GM12865 (cell line): Measurements from ENCODE around the gene PIK3C3.

Experiments used
- DNase-seq: peaks from one replicate; pipeline ENCODE4 v3.0.0; 2010; ENCODE audit warnings: low read depth
- H3K4me3 ChIP-seq: 2 replicates; pipeline ENCODE4 v1.5.1; 2011; ENCODE audit warnings: mild to moderate bottlenecking, low read depth, low read length, control low read depth
- CTCF ChIP-seq: IDR thresholded peaks from 2 replicates; pipeline ENCODE4 v1.5.1; 2011; ENCODE audit warnings: low read length, control low read depth, low read depth, inconsistent platforms; ENCODE audit not compliant: insufficient read depth; ENCODE audit errors: missing control alignments

The PIK3C3 gene

GRCh38 chr18:41973983-41974382 lies 18.9 kb downstream of the PIK3C3 start:
- TF ChIP-seq CTCF: no peak
- no peak overlapping the region for H3K4me3 ChIP-seq
- no peak for DNase-seq

- no peak for DNase-seq
- TF ChIP-seq CTCF: no peak
Measured at GRCh38 chr18:41974796-41975201, 19.8 kb downstream of the PIK3C3 start.

GRCh38 chr18:41975284-41975683 lies 20.2 kb downstream of the PIK3C3 start:
- H3K4me3 ChIP-seq: no peak overlapping the region
- TF ChIP-seq CTCF: no peak
- no peak for DNase-seq

More at GRCh38 chr18:41974796-41975201, 19.8 kb downstream of the PIK3C3 start:
- H3K4me3 ChIP-seq: no peak overlapping the region

- no peak overlapping the region for H3K4me3 ChIP-seq
- no peak for DNase-seq
- TF ChIP-seq CTCF: no peak
Measured at GRCh38 chr18:41977233-41977632, 22.2 kb downstream of the PIK3C3 start.

GRCh38 chr18:41982942-41983660 lies 28.1 kb downstream of the PIK3C3 start:
- no peak for TF ChIP-seq CTCF
- H3K4me3 ChIP-seq: no peak overlapping the region
- peak; percentile 32 for DNase-seq

GRCh38 chr18:41985914-41986313 lies 30.9 kb downstream of the PIK3C3 start:
- no peak for TF ChIP-seq CTCF
- no peak for DNase-seq
- no peak overlapping the region for H3K4me3 ChIP-seq

GRCh38 chr18:41989508-41989907 lies 34.5 kb downstream of the PIK3C3 start:
- TF ChIP-seq CTCF: no peak
- no peak overlapping the region for H3K4me3 ChIP-seq
- no peak for DNase-seq
